DLD1 (cell line): Measurements from ENCODE around the gene FAM117B.

ENCODE experiments used
- in situ Hi-C: cut with HindIII; loops from 2 replicates; pipeline ENCODE4 v1.10.0; 2017; ENCODE audit warnings: low sequenced_read_pairs

FAM117B gene

GRCh38 chr2:202634556-202635427, at the start of gene FAM117B:
TSS of gene FAM117B (plus strand) at chr2:202634969. CDS start at chr2:202635188, 219 bp downstream.
- in situ Hi-C loops: no loop called here

GRCh38 chr2:202588647-202589581, 45.9 kb upstream of the FAM117B start:
- in situ Hi-C loops: no loop called here

- in situ Hi-C loops: no loop called here
Measured at GRCh38 chr2:202589582-202589949, 45.2 kb upstream of the FAM117B start.

GRCh38 chr2:202592566-202592965, 42.2 kb upstream of the FAM117B start:
- in situ Hi-C loops: no loop called here

GRCh38 chr2:202599105-202599504, 35.7 kb upstream of the FAM117B start:
- in situ Hi-C loops: no loop called here

GRCh38 chr2:202599911-202600310, 34.9 kb upstream of the FAM117B start:
- in situ Hi-C loops: no loop called here

- in situ Hi-C loops: no loop called here
Measured at GRCh38 chr2:202604699-202605098, 30.1 kb upstream of the FAM117B start.

- in situ Hi-C loops: no loop called here
Measured at GRCh38 chr2:202605174-202605573, 29.6 kb upstream of the FAM117B start.

- in situ Hi-C loops: no loop called here
Measured at GRCh38 chr2:202608142-202608852, 26.5 kb upstream of the FAM117B start.

GRCh38 chr2:202609381-202610145, 25.2 kb upstream of the FAM117B start:
- in situ Hi-C loops: no loop called here

GRCh38 chr2:202610380-202610779, 24.4 kb upstream of the FAM117B start:
- in situ Hi-C loops: no loop called here

GRCh38 chr2:202612145-202612544, 22.6 kb upstream of the FAM117B start:
- in situ Hi-C loops: no loop called here

GRCh38 chr2:202613479-202613878, 21.3 kb upstream of the FAM117B start:
- in situ Hi-C loops: no loop called here

GRCh38 chr2:202624133-202624532, 10.6 kb upstream of the FAM117B start:
- in situ Hi-C loops: no loop called here

GRCh38 chr2:202627042-202627441, 7.7 kb upstream of the FAM117B start:
- in situ Hi-C loops: no loop called here

- in situ Hi-C loops: no loop called here
Measured at GRCh38 chr2:202628646-202629198, 6.0 kb upstream of the FAM117B start.

GRCh38 chr2:202632682-202633290, 2.0 kb upstream of the FAM117B start:
- in situ Hi-C loops: no loop called here

- in situ Hi-C loops: no loop called here
Measured at GRCh38 chr2:202633470-202633869, 1.3 kb upstream of the FAM117B start.

GRCh38 chr2:202635428-202636212, 851 bp downstream of the FAM117B start:
- in situ Hi-C loops: no loop called here
